ENCODE results near the gene EPB41L5.
"Not testable (repeated sequence)": the region's sequence is repeated elsewhere in the genome, so short reads cannot be mapped to it uniquely, and the experiment has no call there.

The EPB41L5 gene

DNA sequence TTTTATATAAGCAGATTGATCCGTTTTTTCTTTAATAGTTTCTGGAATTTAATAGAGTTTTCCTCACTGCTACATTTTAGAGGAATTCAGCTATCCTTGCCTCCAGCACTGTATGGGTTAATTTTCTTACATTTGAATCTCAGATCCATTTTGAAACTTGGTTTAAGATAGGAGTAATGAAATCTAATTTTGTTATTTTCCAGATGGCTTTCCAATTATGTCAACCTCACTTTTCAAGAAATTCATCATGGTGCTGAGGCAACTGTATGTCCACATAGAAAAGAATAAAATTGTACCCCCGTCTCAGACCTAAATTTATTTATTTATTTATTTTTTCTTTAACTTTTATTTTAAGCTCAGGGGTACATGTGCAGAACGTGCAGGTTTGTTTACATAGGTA is 105.1 kb downstream of the EPB41L5 start:
- no peaks in the 10 kb centered on the region for H3F3A ChIP-seq (ENCODE audit: insufficient read depth, low read length)
- no peak overlapping the region for H3K4me2 ChIP-seq (ENCODE audit: low read depth, low read length)
- no peaks in the 10 kb centered on the region for H3K4me1 ChIP-seq (ENCODE audit: low read length)
- H3K27me3 ChIP-seq (replicated peaks; ENCODE audit: insufficient read depth, low read length): no peaks in the 10 kb centered on the region
- TF ChIP-seq EZH2phosphoT487 (IDR thresholded peaks at IDR 0.05; ENCODE audit: low read length) (no peak), EZH2 (optimal IDR thresholded peaks at IDR 0.05; ENCODE audit: low read depth, low read length) (no peak)
- TF ChIP-seq, protein P1, sequence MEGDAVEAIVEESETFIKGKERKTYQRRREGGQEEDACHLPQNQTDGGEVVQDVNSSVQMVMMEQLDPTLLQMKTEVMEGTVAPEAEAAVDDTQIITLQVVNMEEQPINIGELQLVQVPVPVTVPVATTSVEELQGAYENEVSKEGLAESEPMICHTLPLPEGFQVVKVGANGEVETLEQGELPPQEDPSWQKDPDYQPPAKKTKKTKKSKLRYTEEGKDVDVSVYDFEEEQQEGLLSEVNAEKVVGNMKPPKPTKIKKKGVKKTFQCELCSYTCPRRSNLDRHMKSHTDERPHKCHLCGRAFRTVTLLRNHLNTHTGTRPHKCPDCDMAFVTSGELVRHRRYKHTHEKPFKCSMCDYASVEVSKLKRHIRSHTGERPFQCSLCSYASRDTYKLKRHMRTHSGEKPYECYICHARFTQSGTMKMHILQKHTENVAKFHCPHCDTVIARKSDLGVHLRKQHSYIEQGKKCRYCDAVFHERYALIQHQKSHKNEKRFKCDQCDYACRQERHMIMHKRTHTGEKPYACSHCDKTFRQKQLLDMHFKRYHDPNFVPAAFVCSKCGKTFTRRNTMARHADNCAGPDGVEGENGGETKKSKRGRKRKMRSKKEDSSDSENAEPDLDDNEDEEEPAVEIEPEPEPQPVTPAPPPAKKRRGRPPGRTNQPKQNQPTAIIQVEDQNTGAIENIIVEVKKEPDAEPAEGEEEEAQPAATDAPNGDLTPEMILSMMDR (IDR thresholded peaks at IDR 0.05; ENCODE audit: low read length): no peak
- H3K27ac ChIP-seq (ENCODE audit: low read length): no peak overlapping the region
- H3K4me3 ChIP-seq (ENCODE audit: low read length): no peak overlapping the region
- H3K79me2 ChIP-seq (ENCODE audit: low read length): no peaks in the 10 kb centered on the region
- no peaks in the 10 kb centered on the region for H3K36me3 ChIP-seq (replicated peaks; ENCODE audit: insufficient read depth, low read length)
- H2AFZ ChIP-seq (ENCODE audit: low read length): no peak overlapping the region
- no peak overlapping the region for H3K9ac ChIP-seq (ENCODE audit: low read length)
- no peaks in the 10 kb centered on the region for H4K20me1 ChIP-seq (ENCODE audit: insufficient read depth, low read length)
- no peak for DNase-seq
- H3K9me3 ChIP-seq (replicated peaks; ENCODE audit: insufficient read depth, low read length): no peaks in the 10 kb centered on the region
- no peaks in the 10 kb centered on the region for H3K9me2 ChIP-seq (replicated peaks; ENCODE audit: insufficient read depth, low read length)

DNA sequence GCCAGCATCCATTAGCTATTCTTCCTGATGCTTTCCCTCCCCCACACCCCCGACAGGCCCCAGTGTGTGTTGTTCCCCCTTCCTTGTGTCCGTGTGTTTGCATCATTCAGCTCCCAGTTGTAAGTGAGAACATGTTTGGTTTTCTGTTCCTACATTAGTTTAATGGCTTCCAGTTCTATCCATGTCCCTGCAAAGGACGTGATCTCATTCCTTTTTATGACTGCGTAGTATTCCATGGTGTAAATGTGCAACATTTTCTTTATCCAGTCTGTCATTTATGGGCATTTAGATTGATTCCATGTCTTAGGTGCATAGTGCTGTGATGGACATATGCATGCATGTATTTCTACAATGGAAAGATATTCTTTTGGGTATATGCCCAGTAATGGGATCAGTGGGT is 105.6 kb downstream of the EPB41L5 start:
- Histone ChIP-seq H3K9ac (ENCODE audit: low read length) (no peak overlapping the region), H3K27ac (ENCODE audit: low read length) (no peak overlapping the region)
- TF ChIP-seq EZH2phosphoT487 (IDR thresholded peaks at IDR 0.05; ENCODE audit: low read length) (no peak), EZH2 (optimal IDR thresholded peaks at IDR 0.05; ENCODE audit: low read depth, low read length) (no peak)
- TF ChIP-seq, protein P1 (IDR thresholded peaks at IDR 0.05; ENCODE audit: low read length): no peak

GRCh38 chr2:120121337-120121736 is 108.5 kb downstream of the EPB41L5 start:
- not testable (repeated sequence) for H3K4me1 ChIP-seq (ENCODE audit: low read length); H3K4me2 ChIP-seq (ENCODE audit: low read depth, low read length); H2AFZ ChIP-seq (ENCODE audit: low read length); H3K9me3 ChIP-seq (replicated peaks; ENCODE audit: insufficient read depth, low read length); H3K9ac ChIP-seq (ENCODE audit: low read length); H3F3A ChIP-seq (ENCODE audit: insufficient read depth, low read length); H3K79me2 ChIP-seq (ENCODE audit: low read length); H3K27ac ChIP-seq (ENCODE audit: low read length); H3K27me3 ChIP-seq (replicated peaks; ENCODE audit: insufficient read depth, low read length); H4K20me1 ChIP-seq (ENCODE audit: insufficient read depth, low read length); H3K4me3 ChIP-seq (ENCODE audit: low read length); H3K9me2 ChIP-seq (replicated peaks; ENCODE audit: insufficient read depth, low read length); DNase-seq; H3K36me3 ChIP-seq (replicated peaks; ENCODE audit: insufficient read depth, low read length)

More for the DNA sequence above, 105.6 kb downstream of the EPB41L5 start:
- no peaks in the 10 kb centered on the region for H3K79me2 ChIP-seq (ENCODE audit: low read length)
- H3K4me2 ChIP-seq (ENCODE audit: low read depth, low read length): no peak overlapping the region
- H3K9me3 ChIP-seq (replicated peaks; ENCODE audit: insufficient read depth, low read length): no peaks in the 10 kb centered on the region
- no peak overlapping the region for H2AFZ ChIP-seq (ENCODE audit: low read length)
- H3K36me3 ChIP-seq (replicated peaks; ENCODE audit: insufficient read depth, low read length): no peaks in the 10 kb centered on the region
- no peak overlapping the region for H3K4me3 ChIP-seq (ENCODE audit: low read length)
- H3K4me1 ChIP-seq (ENCODE audit: low read length): no peaks in the 10 kb centered on the region
- H3F3A ChIP-seq (ENCODE audit: insufficient read depth, low read length): no peaks in the 10 kb centered on the region
- H3K27me3 ChIP-seq (replicated peaks; ENCODE audit: insufficient read depth, low read length): no peaks in the 10 kb centered on the region
- no peaks in the 10 kb centered on the region for H3K9me2 ChIP-seq (replicated peaks; ENCODE audit: insufficient read depth, low read length)
- DNase-seq: no peak
- H4K20me1 ChIP-seq (ENCODE audit: insufficient read depth, low read length): no peaks in the 10 kb centered on the region

GRCh38 chr2:120123090-120123489 is 110.2 kb downstream of the EPB41L5 start:
- no peaks in the 10 kb centered on the region for H4K20me1 ChIP-seq (ENCODE audit: insufficient read depth, low read length)
- H3K4me3 ChIP-seq (ENCODE audit: low read length): no peak overlapping the region
- no peaks in the 10 kb centered on the region for H3K36me3 ChIP-seq (replicated peaks; ENCODE audit: insufficient read depth, low read length)
- H3K27me3 ChIP-seq (replicated peaks; ENCODE audit: insufficient read depth, low read length): no peaks in the 10 kb centered on the region
- no peaks in the 10 kb centered on the region for H3K79me2 ChIP-seq (ENCODE audit: low read length)
- no peaks in the 10 kb centered on the region for H3K9me2 ChIP-seq (replicated peaks; ENCODE audit: insufficient read depth, low read length)
- H2AFZ ChIP-seq (ENCODE audit: low read length): no peak overlapping the region
- no peak overlapping the region for H3K9ac ChIP-seq (ENCODE audit: low read length)
- H3F3A ChIP-seq (ENCODE audit: insufficient read depth, low read length): no peaks in the 10 kb centered on the region
- no peak overlapping the region for H3K27ac ChIP-seq (ENCODE audit: low read length)
- no peaks in the 10 kb centered on the region for H3K4me1 ChIP-seq (ENCODE audit: low read length)
- H3K9me3 ChIP-seq (replicated peaks; ENCODE audit: insufficient read depth, low read length): no peaks in the 10 kb centered on the region
- no peak overlapping the region for H3K4me2 ChIP-seq (ENCODE audit: low read depth, low read length)
- TF ChIP-seq EZH2 (optimal IDR thresholded peaks at IDR 0.05; ENCODE audit: low read depth, low read length) (no peak), EZH2phosphoT487 (IDR thresholded peaks at IDR 0.05; ENCODE audit: low read length) (no peak)
- TF ChIP-seq, protein P1 (IDR thresholded peaks at IDR 0.05; ENCODE audit: low read length): no peak
- DNase-seq: no peak
